ENCODE measurements around the gene DIP2C. TPM values are rescaled to one million over a fixed set of nuclear protein-coding genes. Genes with fewer than 3 reads are reported as not detected.
A peak's percentile ranks its signal among the peaks of the same experiment; 100 is the strongest.

Gene DIP2C
- total RNA-seq, 1 experiment from 2014 or later: 11.0 TPM

GRCh38 chr10:640673-641045 lies 48.8 kb downstream of the DIP2C start:
- Mint-ChIP-seq H3K4me3 (no peak overlapping the region), H3K9me3 (peaks cover 14% of the 10 kb centered on the region), H3K27me3 (ENCODE audit: low read depth) (no peaks in the 10 kb centered on the region), H3K27ac (no peak overlapping the region), H3K36me3 (peaks cover 8% of the 10 kb centered on the region), H3K4me1 (peaks cover 21% of the 10 kb centered on the region)
- POLR2A ChIA-PET: no interaction called here
- DNase-seq (ENCODE audit: low spot score): no peak
- CTCF ChIA-PET: no interaction called here
- ATAC-seq: no peak
- TF ChIP-seq ZNF416 (CRISPR knock-in tag; IDR thresholded peaks at IDR 0.05) (no peak), NFYB (CRISPR knock-in tag; conservative IDR thresholded peaks at IDR 0.05; ENCODE audit: low read depth) (no peak)

GRCh38 chr10:639751-640672 lies 49.5 kb downstream of the DIP2C start:
- Mint-ChIP-seq H3K4me3 (no peak overlapping the region), H3K27me3 (ENCODE audit: low read depth) (no peaks in the 10 kb centered on the region), H3K27ac (no peak overlapping the region), H3K4me1 (peaks cover 21% of the 10 kb centered on the region), H3K36me3 (peaks cover 7% of the 10 kb centered on the region), H3K9me3 (peaks cover 7% of the 10 kb centered on the region)
- TF ChIP-seq JUN (CRISPR knock-in tag; IDR thresholded peaks at IDR 0.05) (no peak), CDX4 (CRISPR knock-in tag; IDR thresholded peaks at IDR 0.05; ENCODE audit: borderline replicate concordance) (no peak), ZNF416 (CRISPR knock-in tag; IDR thresholded peaks at IDR 0.05) (no peak), E2F4 (CRISPR knock-in tag; IDR thresholded peaks at IDR 0.05; ENCODE audit: borderline replicate concordance, low read depth) (0 out of 2 replicates have a peak, but pooled peaks have one; percentile 25)
- ATAC-seq (no peak), DNase-seq (ENCODE audit: low spot score) (no peak)
- ChIA-PET POLR2A (no interaction called here), CTCF (no interaction called here)

GRCh38 chr10:639001-639750 lies 50.3 kb downstream of the DIP2C start:
- DNase-seq (ENCODE audit: low spot score) (no peak), ATAC-seq (no peak)
- Mint-ChIP-seq H3K4me1 (peaks cover 24% of the 10 kb centered on the region), H3K27ac (peak overlapping the region; percentile 41; the same call in 1 of the 2 replicates), H3K9me3 (no peaks in the 10 kb centered on the region), H3K4me3 (no peak overlapping the region), H3K36me3 (no peaks in the 10 kb centered on the region), H3K27me3 (ENCODE audit: low read depth) (no peaks in the 10 kb centered on the region)
- TF ChIP-seq ATF3 (CRISPR knock-in tag; conservative IDR thresholded peaks at IDR 0.05) (no peak), TEAD1 (CRISPR knock-in tag; IDR thresholded peaks at IDR 0.05) (no peak), ZNF512 (CRISPR knock-in tag; IDR thresholded peaks at IDR 0.05; ENCODE audit: borderline replicate concordance) (no peak), NR3C1 (CRISPR knock-in tag; conservative IDR thresholded peaks at IDR 0.05; ENCODE audit: low read depth) (no peak), GABPB1 (CRISPR knock-in tag; IDR thresholded peaks at IDR 0.05) (no peak), CTCF (IDR thresholded peaks at IDR 0.05) (no peak), MYBL2 (CRISPR knock-in tag; IDR thresholded peaks at IDR 0.05) (no peak), NR2C2 (CRISPR knock-in tag; IDR thresholded peaks at IDR 0.05) (no peak), IRF1 (CRISPR knock-in tag; IDR thresholded peaks at IDR 0.05) (no peak), KAT7 (CRISPR knock-in tag; IDR thresholded peaks at IDR 0.05; ENCODE audit: borderline replicate concordance) (no peak), IRF2 (CRISPR knock-in tag; IDR thresholded peaks at IDR 0.05; ENCODE audit: borderline replicate concordance, low read depth) (no peak), ZMAT4 (CRISPR knock-in tag; IDR thresholded peaks at IDR 0.05) (no peak), MLX (CRISPR knock-in tag; IDR thresholded peaks at IDR 0.05) (no peak), SMAD3 (CRISPR knock-in tag; IDR thresholded peaks at IDR 0.05; ENCODE audit: borderline replicate concordance) (no peak)
- ChIA-PET POLR2A (no interaction called here), CTCF (no interaction called here)

Measured in WTC11 (cell line).